Motor neuron (in vitro differentiated cells): ENCODE results near the gene AKIP1. TPM values are rescaled to one million over a fixed set of nuclear protein-coding genes. Genes with fewer than 3 reads are reported as not detected.

Source experiments
- total RNA-seq, 8 experiments: library from RNA; unstranded; fragments of 300-600 nt; gene quantifications; 2 replicates each; pipeline versions ENCODE4 v1.2.3 to v1.2.4, GENCODE V29; 2022

Gene AKIP1
- total RNA-seq, 8 experiments from 2014 or later = 22.3 to 45.6 (median 29.7) TPM

Other genes starting within 250 kb of the AKIP1 start
- 10 to 100 TPM in 4 of 8 experiments, 1 to 10 TPM in 4; 3.5 to 25.7 (median 10.1) TPM for gene TRIM66, start 228.5 kb upstream of the AKIP1 start, total RNA-seq
- gene RPL27A, start 228.4 kb upstream of the AKIP1 start, total RNA-seq = 1,000 to 10,000 TPM; 1,442 to 2,444 (median 1,804) TPM
- gene C11orf16, start 21.8 kb downstream of the AKIP1 start, total RNA-seq = under 1 TPM in 6 of 8 experiments, not detected in 2; 0.11 to 0.84 (median 0.30) TPM
- not detected for gene ASCL3, start 31.8 kb downstream of the AKIP1 start, total RNA-seq
- gene TMEM9B, start 53.3 kb downstream of the AKIP1 start, total RNA-seq = 10 to 100 TPM; 26.9 to 82.3 (median 30.4) TPM
- 10 to 100 TPM in 2 of 8 experiments, 1 to 10 TPM in 6; 2.1 to 19.4 (median 8.2) TPM for gene NRIP3, start 92.8 kb downstream of the AKIP1 start, total RNA-seq
- 10 to 100 TPM in 1 of 8 experiments, 1 to 10 TPM in 6, under 1 TPM in 1; 0.94 to 25.4 (median 3.4) TPM for gene SCUBE2, start 180.4 kb downstream of the AKIP1 start, total RNA-seq